NCI-H2227 treated with DMSO at 0.1 percent for 48 hours (cell line): ENCODE measurements around the gene CRYGN.

Experiments used
- DNase-seq: peaks from one replicate; lab custom pipeline; 2025; lab: John Stamatoyannopoulos, UW

The CRYGN gene

GRCh38 chr7:151379534-151380198, 60.3 kb downstream of the CRYGN start:
- DNase-seq, result no peak

GRCh38 chr7:151379193-151379520, 60.8 kb downstream of the CRYGN start:
- no peak for DNase-seq
